ENCODE results near the gene MOG. TPM values are rescaled to one million over a fixed set of nuclear protein-coding genes. Genes with fewer than 3 reads are reported as not detected.

The MOG gene
- total RNA-seq: not detected

GRCh38 chr6:29656798-29657197 is at the start of gene MOG:
Gene MOG (plus strand): TSS chr6:29657092. CDS start chr6:29657210, 118 bp downstream.
- POLR2A ChIA-PET: no interaction called here
- CTCF ChIA-PET: no interaction called here

- POLR2A ChIA-PET: no interaction called here
- CTCF ChIA-PET: no interaction called here
These were observed 48.8 kb upstream of the MOG start for GRCh38 chr6:29608131-29608530.

- ChIA-PET CTCF (interaction anchor here (1.4 kb wide), 1 partner anchor 18 kb away, joined by 3 read pairs; no protein-coding TSS in a partner anchor), POLR2A (no interaction called here)
These were observed 46.4 kb upstream of the MOG start for GRCh38 chr6:29610540-29610939.

- CTCF ChIA-PET: interaction anchor here (1.4 kb wide), 1 partner anchor 17 kb away, joined by 3 read pairs; no protein-coding TSS in a partner anchor
- POLR2A ChIA-PET: no interaction called here
These were observed 45.5 kb upstream of the MOG start for GRCh38 chr6:29611426-29611825.

GRCh38 chr6:29617782-29618554 is 38.9 kb upstream of the MOG start:
- ChIA-PET CTCF (no interaction called here), POLR2A (no interaction called here)

GRCh38 chr6:29619578-29620160 is 37.2 kb upstream of the MOG start:
- ChIA-PET POLR2A (no interaction called here), CTCF (no interaction called here)

GRCh38 chr6:29620630-29621029 is 36.3 kb upstream of the MOG start:
- ChIA-PET CTCF (no interaction called here), POLR2A (no interaction called here)

GRCh38 chr6:29624520-29624961 is 32.4 kb upstream of the MOG start:
- CTCF ChIA-PET: interaction anchor here (1.2 kb wide), 1 partner anchor 29 kb away, joined by 3 read pairs; no protein-coding TSS in a partner anchor
- POLR2A ChIA-PET: no interaction called here

GRCh38 chr6:29625337-29625930 is 31.5 kb upstream of the MOG start:
- CTCF ChIA-PET: interaction anchor here (1.0 kb wide), 1 partner anchor 26 kb away, joined by 3 read pairs; no protein-coding TSS in a partner anchor

GRCh38 chr6:29626948-29627754 is 29.7 kb upstream of the MOG start:
- ChIA-PET POLR2A (interaction anchor here (0.6 kb wide), 1 partner anchor 905 kb away, joined by 5 read pairs; no protein-coding TSS in a partner anchor), CTCF (interaction anchor here (0.7 to 2.2 kb wide), 3 partner anchors 13 to 27 kb away, joined by 3 to 4 read pairs (median 3); no protein-coding TSS in a partner anchor)

More at GRCh38 chr6:29625337-29625930, 31.5 kb upstream of the MOG start:
- POLR2A ChIA-PET: no interaction called here

GRCh38 chr6:29627755-29628418 is 29.0 kb upstream of the MOG start:
- POLR2A ChIA-PET: interaction anchor here (0.6 kb wide), 1 partner anchor 905 kb away, joined by 5 read pairs; no protein-coding TSS in a partner anchor

GRCh38 chr6:29628419-29629281 is 28.2 kb upstream of the MOG start:
- CTCF ChIA-PET: interaction anchor here (0.7 to 3.0 kb wide), 5 partner anchors 12 to 24 kb away, joined by 3 to 15 read pairs (median 3); no protein-coding TSS in a partner anchor
- POLR2A ChIA-PET: no interaction called here

More at GRCh38 chr6:29627755-29628418, 29.0 kb upstream of the MOG start:
- CTCF ChIA-PET: interaction anchor here (0.7 to 3.0 kb wide), 5 partner anchors 14 to 26 kb away, joined by 3 to 15 read pairs (median 3); no protein-coding TSS in a partner anchor

- POLR2A ChIA-PET: no interaction called here
- CTCF ChIA-PET: interaction anchor here (1.2 to 3.0 kb wide), 2 partner anchors 12 to 23 kb away, joined by 3 to 15 read pairs; no protein-coding TSS in a partner anchor
These were observed 27.3 kb upstream of the MOG start for GRCh38 chr6:29629571-29629970.

- POLR2A ChIA-PET: no interaction called here
- CTCF ChIA-PET: interaction anchor here (3.0 kb wide), 1 partner anchor 22 kb away, joined by 15 read pairs; no protein-coding TSS in a partner anchor
These were observed 26.6 kb upstream of the MOG start for GRCh38 chr6:29630315-29630714.

- ChIA-PET CTCF (interaction anchor here (3.0 kb wide), 1 partner anchor 21 kb away, joined by 15 read pairs; no protein-coding TSS in a partner anchor), POLR2A (no interaction called here)
These were observed 25.6 kb upstream of the MOG start for GRCh38 chr6:29631209-29631810.

GRCh38 chr6:29631860-29632731 is 24.8 kb upstream of the MOG start:
- ChIA-PET POLR2A (no interaction called here), CTCF (interaction anchor here (0.5 to 2.0 kb wide), 2 partner anchors 18 to 793 kb away, joined by 3 to 7 read pairs; no protein-coding TSS in a partner anchor)

All from activated CD8-positive, alpha-beta memory T cell treated with anti-CD3 and anti-CD28 coated beads for 36 hours (primary cell).